ENCODE results near the gene FUBP3.

DNA sequence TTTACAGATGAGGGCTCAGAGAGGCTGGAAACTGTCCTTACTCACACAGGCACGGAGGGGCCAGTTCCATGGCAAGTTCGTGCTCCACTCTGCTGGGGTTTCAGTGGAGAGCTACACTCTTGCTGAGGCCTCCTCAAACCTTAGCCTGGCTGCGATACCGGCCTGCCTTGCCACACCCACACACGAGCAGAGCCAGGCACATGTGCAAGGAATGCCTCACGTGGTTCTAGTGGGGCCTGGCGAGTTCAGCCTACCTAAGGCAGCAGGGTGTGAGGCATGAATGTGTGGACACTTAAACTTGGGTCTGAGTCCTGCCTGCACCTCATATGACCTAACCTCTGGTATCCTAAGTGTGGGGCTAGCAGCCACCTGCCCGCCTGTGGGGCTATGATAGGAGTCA is 63.5 kb downstream of the FUBP3 start:
- TF ChIP-seq, protein P1, sequence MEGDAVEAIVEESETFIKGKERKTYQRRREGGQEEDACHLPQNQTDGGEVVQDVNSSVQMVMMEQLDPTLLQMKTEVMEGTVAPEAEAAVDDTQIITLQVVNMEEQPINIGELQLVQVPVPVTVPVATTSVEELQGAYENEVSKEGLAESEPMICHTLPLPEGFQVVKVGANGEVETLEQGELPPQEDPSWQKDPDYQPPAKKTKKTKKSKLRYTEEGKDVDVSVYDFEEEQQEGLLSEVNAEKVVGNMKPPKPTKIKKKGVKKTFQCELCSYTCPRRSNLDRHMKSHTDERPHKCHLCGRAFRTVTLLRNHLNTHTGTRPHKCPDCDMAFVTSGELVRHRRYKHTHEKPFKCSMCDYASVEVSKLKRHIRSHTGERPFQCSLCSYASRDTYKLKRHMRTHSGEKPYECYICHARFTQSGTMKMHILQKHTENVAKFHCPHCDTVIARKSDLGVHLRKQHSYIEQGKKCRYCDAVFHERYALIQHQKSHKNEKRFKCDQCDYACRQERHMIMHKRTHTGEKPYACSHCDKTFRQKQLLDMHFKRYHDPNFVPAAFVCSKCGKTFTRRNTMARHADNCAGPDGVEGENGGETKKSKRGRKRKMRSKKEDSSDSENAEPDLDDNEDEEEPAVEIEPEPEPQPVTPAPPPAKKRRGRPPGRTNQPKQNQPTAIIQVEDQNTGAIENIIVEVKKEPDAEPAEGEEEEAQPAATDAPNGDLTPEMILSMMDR (conservative IDR thresholded peaks at IDR 0.05; ENCODE audit: low read length): no peak
- no peak for TF ChIP-seq EZH2phosphoT487 (IDR thresholded peaks at IDR 0.05; ENCODE audit: borderline replicate concordance)
